Ishikawa (cell line): ENCODE results near the gene COLQ.

Source experiments
- CEBPB ChIP-seq: IDR thresholded peaks from 2 replicates; pipeline ENCODE4 v1.6.1; 2012
- RAD21 ChIP-seq: IDR thresholded peaks from 2 replicates; pipeline ENCODE4 v1.6.1; 2012; ENCODE audit warnings: low read depth
- REST ChIP-seq: IDR thresholded peaks from 2 replicates; pipeline ENCODE4 v1.6.1; 2012; ENCODE audit warnings: low read depth, mild to moderate bottlenecking
- TAF1 ChIP-seq: IDR thresholded peaks from 2 replicates; pipeline ENCODE4 v1.6.1; 2012; ENCODE audit warnings: low read depth, mild to moderate bottlenecking
- USF1 ChIP-seq: IDR thresholded peaks from 2 replicates; pipeline ENCODE4 v1.6.1; 2012
- YY1 ChIP-seq: IDR thresholded peaks from 2 replicates; pipeline ENCODE4 v1.6.1; 2012; ENCODE audit warnings: low read depth
- TF ChIP-seq, protein P1 (sequence below): IDR thresholded peaks from 2 replicates; pipeline ENCODE4 v1.6.1; 2012

DNA sequence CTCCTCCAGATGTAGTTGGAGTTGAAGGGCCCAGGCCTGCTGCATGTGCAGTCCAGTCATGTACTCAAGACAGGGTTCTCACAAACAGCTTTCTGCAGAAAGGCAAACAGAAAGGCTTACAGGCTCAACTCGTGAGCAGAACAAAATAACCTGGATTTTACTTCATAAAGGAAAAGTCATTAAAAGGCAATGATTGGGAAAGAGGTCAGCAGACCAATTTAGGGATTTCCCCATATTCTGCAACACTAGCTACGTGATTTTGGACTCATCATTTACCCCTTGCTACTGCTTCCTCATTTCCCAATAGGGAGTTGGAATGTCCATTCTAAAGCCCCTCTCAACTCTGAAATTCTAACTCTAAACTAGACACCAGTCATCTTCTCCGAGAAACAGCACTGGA is 112.3 kb downstream of the COLQ start:
- TF ChIP-seq TAF1 (no peak), REST (no peak), RAD21 (no peak), CEBPB (no peak), YY1 (no peak), USF1 (no peak)
- TF ChIP-seq, protein P1, sequence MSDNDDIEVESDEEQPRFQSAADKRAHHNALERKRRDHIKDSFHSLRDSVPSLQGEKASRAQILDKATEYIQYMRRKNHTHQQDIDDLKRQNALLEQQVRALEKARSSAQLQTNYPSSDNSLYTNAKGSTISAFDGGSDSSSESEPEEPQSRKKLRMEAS: no peak
